GM21367 (cell line): ENCODE measurements around the gene ERO1A.
A peak's percentile ranks its signal among the peaks of the same experiment; 100 is the strongest.
"Not testable (repeated sequence)": the region's sequence is repeated elsewhere in the genome, so short reads cannot be mapped to it uniquely, and the experiment has no call there.

Experiments
- ATAC-seq: cut with Tn5 transposase; IDR thresholded peaks from one replicate; pipeline ENCODE4 v1.9.1; 2021; ENCODE audit not compliant: unreplicated experiment

Gene ERO1A, protein sequence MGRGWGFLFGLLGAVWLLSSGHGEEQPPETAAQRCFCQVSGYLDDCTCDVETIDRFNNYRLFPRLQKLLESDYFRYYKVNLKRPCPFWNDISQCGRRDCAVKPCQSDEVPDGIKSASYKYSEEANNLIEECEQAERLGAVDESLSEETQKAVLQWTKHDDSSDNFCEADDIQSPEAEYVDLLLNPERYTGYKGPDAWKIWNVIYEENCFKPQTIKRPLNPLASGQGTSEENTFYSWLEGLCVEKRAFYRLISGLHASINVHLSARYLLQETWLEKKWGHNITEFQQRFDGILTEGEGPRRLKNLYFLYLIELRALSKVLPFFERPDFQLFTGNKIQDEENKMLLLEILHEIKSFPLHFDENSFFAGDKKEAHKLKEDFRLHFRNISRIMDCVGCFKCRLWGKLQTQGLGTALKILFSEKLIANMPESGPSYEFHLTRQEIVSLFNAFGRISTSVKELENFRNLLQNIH

GRCh38 chr14:52695481-52696091 is at the start of gene ERO1A:
ERO1A (minus strand) TSS chr14:52695558; CDS start chr14:52695481, 77 bp downstream.
- ATAC-seq, result peak; percentile 67

- no peak for ATAC-seq
Observed at GRCh38 chr14:52741865-52742264, 46.5 kb upstream of the ERO1A start.

DNA sequence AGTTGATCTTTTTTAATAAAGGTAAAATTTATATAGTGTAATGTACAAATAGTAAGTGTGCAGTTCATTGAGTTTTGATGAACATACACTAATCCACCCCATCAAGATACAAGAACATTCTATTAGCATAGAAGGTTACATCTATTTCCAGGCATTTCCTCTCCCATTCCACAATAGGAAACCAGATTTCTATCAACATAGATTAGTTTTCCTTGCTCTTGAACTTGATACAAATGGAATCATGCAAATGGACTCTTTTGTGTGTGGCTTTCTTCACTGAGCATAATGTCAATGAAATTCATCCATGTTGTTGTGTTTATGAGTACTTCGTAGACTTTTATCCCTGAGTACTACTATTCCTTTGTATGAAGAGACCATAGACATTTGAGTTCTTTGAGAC is 45.4 kb upstream of the ERO1A start:
- ATAC-seq, result no peak

DNA sequence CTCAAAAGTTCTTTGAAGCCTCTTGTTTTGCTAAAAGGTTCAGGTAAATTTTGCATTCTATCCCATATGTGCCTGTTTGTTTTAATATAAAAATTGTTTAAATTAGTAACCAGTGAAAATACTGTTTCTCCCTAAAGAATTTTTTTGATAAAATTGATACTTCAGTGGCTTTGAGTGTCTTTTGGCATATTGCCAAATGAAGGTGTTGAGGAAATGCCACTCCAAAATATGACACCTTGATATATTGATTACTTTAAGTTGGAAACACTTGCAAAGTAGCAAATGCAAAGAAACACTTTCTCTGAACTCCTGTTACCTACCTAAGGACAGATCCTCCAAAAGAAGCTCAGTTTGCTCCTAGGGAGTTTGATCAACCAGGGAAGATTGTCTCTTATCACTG is 43.1 kb upstream of the ERO1A start:
- ATAC-seq, result no peak

- ATAC-seq, result no peak
Observed at GRCh38 chr14:52735921-52736489, 40.6 kb upstream of the ERO1A start.

- no peak for ATAC-seq
Observed at GRCh38 chr14:52733824-52734223, 38.5 kb upstream of the ERO1A start.

DNA sequence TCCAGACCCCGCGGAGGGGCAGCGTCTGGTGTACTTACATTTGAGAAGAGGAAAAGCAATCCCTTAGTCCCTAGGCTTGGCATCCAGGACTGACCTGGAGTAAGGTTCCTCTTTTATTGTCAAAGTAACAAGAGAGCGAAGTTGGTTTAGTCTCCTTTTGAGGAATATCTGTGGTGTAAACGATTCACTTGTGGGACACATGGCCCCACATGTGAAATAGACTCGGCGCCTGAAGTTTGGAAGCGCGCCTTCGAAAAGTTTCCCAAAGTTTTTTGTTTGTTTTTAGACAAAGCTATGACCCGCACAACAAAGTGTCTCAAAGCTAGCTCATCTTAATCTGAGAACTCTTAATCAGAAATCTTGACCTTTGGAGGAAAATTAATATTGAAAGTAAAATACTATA is 35.4 kb upstream of the ERO1A start:
- ATAC-seq, result no peak

GRCh38 chr14:52729925-52730708 is 34.8 kb upstream of the ERO1A start, which contains the start of gene STYX:
STYX (plus strand) TSS chr14:52730166; CDS start chr14:52730475, 309 bp downstream.
- peak; percentile 94 for ATAC-seq

DNA sequence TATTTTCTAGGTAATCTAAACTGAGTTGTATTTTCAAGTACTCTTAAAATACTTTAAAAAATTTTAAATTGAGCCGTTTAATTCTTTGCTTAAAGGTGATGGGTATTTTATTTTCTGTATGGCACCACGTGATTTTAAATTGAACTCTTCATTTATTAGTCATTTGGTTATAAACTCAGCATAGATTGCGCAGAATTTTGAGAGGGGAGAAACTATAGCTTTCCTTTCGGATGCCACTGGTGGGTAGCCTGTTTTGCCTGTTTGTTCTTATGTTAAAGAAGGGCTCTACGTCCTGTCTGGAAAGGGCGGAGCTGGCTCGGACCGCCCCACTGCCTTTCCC is 34.2 kb upstream of the ERO1A start:
- no peak for ATAC-seq

- not testable (repeated sequence) for ATAC-seq
Observed at GRCh38 chr14:52729035-52729434, 33.7 kb upstream of the ERO1A start.

DNA sequence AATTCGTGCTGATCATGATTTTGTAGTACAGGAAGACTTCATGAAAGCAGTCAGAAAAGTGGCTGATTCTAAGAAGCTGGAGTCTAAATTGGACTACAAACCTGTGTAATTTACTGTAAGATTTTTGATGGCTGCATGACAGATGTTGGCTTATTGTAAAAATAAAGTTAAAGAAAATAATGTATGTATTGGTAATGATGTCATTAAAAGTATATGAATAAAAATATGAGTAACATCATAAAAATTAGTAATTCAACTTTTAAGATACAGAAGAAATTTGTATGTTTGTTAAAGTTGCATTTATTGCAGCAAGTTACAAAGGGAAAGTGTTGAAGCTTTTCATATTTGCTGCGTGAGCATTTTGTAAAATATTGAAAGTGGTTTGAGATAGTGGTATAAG is 32.2 kb upstream of the ERO1A start:
- ATAC-seq, result not testable (repeated sequence)

- no peak for ATAC-seq
Observed at GRCh38 chr14:52724360-52724644, 28.9 kb upstream of the ERO1A start.

DNA sequence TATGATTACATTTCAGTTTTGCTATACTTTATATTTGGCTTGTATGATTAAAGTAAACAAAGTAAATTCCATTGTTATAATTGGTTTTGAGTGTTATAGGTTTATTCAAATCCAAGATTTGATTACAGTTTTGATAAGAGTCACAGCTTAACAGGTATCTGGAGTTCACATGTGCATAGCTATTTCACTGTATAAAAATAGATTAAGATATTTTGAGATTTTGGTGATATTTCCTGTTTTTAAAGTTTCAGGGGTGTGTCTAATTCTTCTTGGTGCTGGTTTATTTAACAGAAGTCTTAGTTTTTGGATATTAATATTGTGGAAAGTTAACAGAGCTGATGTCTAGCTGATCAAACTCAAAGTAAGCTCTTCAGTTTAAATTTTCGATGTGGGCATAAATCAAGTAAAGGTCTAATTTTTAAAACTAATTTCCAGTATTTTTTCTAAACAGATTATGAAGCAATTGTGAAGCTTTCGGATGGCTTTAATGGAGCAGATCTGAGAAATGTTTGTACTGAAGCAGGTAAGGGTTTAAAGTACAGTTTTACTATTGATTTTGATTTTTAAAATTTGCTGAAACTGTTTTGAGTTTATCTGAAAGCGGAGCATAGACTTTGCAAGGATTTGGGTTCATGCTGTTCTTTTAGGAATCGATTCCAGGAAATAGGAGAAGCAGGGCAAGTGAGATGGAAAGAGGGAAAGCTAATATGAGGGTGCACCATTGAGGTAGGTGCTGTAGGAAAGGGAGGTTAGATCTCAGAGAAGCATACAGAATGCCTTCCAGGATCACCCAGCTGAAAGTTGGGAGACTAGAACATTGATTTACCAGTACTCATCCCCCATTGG is 28.4 kb upstream of the ERO1A start:
- no peak for ATAC-seq

GRCh38 chr14:52716155-52716554 is 20.8 kb upstream of the ERO1A start:
- no peak for ATAC-seq

- no peak for ATAC-seq
Observed at GRCh38 chr14:52711666-52712065, 16.3 kb upstream of the ERO1A start.

DNA sequence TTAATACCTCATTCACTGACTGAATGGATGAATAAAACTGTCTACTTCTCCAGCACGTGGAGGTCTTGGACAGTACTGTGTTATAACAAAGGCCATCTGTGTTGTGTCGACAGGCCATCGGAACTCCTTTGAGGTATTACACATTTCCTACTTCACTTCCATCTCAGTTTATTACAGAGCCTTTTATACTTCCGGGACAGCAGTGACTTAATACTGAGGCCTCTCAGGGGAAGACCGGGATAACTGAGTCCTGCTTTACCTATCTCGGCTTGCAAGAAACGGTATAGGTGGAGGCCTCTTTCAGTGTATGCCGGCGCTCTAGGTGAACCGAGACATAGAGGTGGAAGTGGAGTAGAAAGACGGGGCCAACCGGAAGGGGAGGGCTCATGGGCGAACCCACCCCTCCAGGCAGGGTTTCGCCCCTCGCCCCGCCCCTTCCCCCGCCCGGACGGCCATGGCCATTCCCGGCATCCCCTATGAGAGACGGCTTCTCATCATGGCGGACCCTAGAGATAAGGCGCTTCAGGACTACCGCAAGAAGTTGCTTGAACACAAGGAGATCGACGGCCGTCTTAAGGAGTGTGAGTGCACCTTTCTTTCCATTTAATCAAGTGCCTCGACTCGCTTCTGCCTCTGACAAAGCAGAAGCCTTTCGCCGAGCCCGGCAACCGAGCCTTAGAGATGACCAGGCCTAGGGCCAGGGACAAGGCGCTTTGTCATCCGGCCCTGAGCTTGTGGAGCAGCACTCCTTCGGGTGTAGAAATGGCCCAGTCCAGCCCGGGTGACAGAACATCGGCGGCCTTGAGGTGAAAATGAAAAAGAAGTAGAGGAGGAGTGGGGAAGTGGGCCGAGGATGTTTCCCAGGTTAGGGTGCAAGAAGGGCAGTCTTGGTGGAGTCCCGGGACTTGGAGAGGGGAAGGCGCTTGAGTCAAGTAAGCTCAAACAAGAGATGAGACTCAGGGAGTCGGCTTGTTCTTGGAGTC is 11.7 kb upstream of the ERO1A start, which contains the start of gene PSMC6:
TSS of gene PSMC6 (plus strand) at position 477 of the 983 bp plus-strand sequence. CDS start at position 497, 20 bp downstream.
- peak; percentile 94 for ATAC-seq

DNA sequence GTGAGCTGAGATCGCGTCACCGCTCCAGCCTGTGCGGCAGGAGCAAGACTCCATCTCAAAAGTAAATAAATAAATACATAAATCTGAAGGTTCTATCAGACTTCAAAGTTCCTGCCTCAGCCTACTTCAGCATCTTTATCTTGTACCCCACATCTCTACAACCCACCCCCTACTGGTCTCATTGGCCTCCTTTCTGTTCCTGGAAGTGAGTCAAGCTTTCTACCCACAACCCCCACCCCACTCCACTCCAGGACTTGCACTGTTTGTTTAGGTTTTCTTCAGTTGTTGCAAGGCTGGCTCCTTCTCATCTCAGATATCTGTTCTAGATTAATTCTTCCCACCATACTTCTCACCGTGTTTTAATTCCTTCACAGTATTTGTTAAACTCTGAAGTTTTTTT is 10.9 kb upstream of the ERO1A start:
- no peak for ATAC-seq

DNA sequence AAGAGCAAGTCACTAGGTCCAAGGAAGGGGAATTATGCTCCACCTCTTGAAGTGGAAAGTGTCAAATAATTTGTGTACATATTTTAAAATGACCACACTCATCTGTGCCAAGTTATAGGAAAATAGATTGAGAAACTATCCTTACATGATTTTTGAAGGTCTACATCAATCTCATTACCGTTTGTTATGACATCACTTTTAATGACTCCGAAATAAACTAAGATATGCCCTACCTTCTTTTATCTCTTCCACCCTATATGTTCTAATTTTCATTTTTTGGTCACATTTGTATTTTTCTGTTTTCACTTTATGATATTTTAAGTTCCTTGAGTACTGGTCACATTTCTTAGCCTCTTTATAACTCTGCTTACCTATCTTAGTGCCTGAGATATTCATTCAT is 8.3 kb upstream of the ERO1A start:
- ATAC-seq, result no peak

- ATAC-seq, result no peak
Observed at GRCh38 chr14:52703225-52703624, 7.9 kb upstream of the ERO1A start.
